GM12892 (cell line): ENCODE data around the gene KCNIP1.

ENCODE experiments used
- POLR2A ChIP-seq: IDR thresholded peaks from 2 replicates; pipeline ENCODE4 v1.6.1; 2011; ENCODE audit warnings: low read depth, low read length, control low read depth
- TAF1 ChIP-seq: IDR thresholded peaks from 2 replicates; pipeline ENCODE4 v1.6.1; 2011; ENCODE audit warnings: low read depth, mild to moderate bottlenecking, control low read depth, low read length, borderline replicate concordance

- no peak for TF ChIP-seq TAF1
- no peak for TF ChIP-seq POLR2A
These were observed 151.7 kb downstream of the KCNIP1 start for GRCh38 chr5:170655476-170655875.
